NCI-H1048 (cell line): ENCODE measurements around the gene ZNF229.
"Not testable (repeated sequence)": the region's sequence is repeated elsewhere in the genome, so short reads cannot be mapped to it uniquely, and the experiment has no call there.

Experiments used
- DNase-seq: peaks from one replicate; lab custom pipeline; 2025; lab: John Stamatoyannopoulos, UW

Gene ZNF229

GRCh38 chr19:44447916-44448674, at the start of gene ZNF229:
TSS of gene ZNF229 (minus strand) at chr19:44448472. CDS start at chr19:44442847, 5,625 bp downstream.
- no peak for DNase-seq

DNA sequence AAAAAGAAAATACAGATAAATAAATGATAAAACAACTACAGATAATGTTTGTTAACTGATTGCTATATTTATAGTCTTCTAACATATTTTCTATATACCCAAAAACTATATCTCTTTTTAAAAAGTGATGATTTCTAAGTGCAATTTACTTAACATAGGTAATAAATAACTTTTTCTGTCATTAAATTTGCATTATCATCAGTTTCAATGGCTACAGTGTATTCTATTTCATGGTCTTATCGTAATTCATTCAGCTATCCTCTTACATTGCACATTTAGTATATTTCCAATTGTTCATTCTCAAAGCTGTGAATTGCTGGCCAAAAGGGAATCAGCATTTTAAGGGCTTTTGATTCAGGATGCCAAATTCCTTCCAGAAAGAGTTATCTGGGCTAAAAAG, 48.4 kb upstream of the ZNF229 start:
- no peak for DNase-seq

- no peak for DNase-seq
These were observed 28.5 kb upstream of the ZNF229 start for GRCh38 chr19:44476559-44477408.

- not testable (repeated sequence) for DNase-seq
These were observed 20.5 kb upstream of the ZNF229 start for GRCh38 chr19:44468730-44469129.

DNA sequence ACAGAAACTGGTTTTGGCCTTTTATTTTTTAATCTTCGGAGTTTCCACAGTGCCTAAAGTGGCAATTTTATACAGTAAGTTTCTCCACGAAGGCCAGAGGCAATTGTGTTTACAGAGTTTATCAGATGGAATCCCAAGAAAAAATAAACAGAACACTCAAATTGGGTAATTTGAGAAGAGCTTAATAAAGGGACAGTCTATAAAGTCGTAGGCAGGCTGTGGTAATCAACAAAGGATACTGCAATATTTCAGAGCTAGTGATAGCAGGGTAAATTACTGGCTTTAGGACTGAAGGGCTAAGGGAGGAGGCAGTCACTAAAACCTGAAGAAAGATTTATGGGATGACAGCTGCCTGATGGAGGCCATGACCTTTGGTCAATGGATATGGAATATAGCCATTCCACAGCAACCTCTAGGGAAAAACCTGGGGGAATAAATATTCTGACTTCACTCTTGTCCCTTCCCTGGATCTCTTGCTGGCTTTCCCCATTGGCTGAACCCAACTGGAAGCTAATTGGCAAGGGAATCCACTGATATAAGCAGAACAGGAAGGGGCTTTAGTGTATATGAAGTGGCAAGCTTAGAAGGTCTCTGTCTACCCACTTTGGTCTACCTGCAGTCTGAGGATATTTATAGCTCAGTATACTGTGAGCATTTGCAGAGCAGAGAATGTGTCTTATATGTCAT, 14.5 kb upstream of the ZNF229 start:
- DNase-seq, result not testable (repeated sequence)

GRCh38 chr19:44456016-44456415, 7.7 kb upstream of the ZNF229 start:
- DNase-seq, result not testable (repeated sequence)

GRCh38 chr19:44455100-44455499, 6.8 kb upstream of the ZNF229 start:
- DNase-seq, result no peak

- no peak for DNase-seq
These were observed 4.1 kb upstream of the ZNF229 start for GRCh38 chr19:44452367-44452766.

DNA sequence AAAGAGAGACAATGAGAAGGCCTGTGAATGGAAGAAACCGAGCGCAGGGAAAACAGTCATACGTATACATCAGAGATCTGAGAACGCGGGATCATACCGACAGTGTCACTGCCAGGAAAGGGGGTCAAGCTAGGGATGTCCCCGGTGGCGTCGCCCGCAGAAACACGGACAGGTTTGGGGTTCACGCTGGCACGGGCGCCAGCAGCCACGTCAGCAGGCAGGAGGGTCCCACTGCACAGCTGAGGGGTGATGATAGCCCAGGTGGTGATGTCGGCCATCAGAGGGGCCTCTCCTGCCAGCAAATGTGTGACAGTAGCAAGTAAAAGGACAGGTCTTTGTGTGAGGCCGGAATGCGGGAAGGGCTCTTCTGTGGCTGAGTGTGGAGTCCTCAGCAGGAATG, 3.4 kb upstream of the ZNF229 start:
- no peak for DNase-seq

- DNase-seq, result no peak
These were observed 9.8 kb downstream of the ZNF229 start for GRCh38 chr19:44438441-44438840.

- no peak for DNase-seq
These were observed 12.8 kb downstream of the ZNF229 start for GRCh38 chr19:44435441-44435840.

GRCh38 chr19:44430956-44431355, 17.3 kb downstream of the ZNF229 start:
- DNase-seq, result no peak

DNA sequence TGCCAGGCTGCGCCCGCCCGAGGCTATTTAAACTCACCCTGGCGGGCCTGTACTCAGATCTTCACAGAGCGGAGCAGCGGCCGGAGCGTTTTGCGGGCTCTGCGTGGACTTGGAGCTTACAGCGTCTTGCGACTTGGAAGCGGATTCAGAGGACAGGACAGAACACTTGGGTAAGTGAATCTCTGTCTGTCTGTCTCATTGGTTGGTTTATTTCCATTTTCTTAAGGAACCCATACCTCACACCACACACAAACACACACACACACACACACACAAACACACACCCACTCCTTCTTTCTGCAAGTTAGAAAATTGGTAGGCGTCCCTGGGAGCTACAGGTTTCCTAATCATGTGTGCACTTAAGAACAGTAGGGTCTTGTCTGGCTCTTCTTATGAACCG, 32.7 kb downstream of the ZNF229 start:
- not testable (repeated sequence) for DNase-seq

DNA sequence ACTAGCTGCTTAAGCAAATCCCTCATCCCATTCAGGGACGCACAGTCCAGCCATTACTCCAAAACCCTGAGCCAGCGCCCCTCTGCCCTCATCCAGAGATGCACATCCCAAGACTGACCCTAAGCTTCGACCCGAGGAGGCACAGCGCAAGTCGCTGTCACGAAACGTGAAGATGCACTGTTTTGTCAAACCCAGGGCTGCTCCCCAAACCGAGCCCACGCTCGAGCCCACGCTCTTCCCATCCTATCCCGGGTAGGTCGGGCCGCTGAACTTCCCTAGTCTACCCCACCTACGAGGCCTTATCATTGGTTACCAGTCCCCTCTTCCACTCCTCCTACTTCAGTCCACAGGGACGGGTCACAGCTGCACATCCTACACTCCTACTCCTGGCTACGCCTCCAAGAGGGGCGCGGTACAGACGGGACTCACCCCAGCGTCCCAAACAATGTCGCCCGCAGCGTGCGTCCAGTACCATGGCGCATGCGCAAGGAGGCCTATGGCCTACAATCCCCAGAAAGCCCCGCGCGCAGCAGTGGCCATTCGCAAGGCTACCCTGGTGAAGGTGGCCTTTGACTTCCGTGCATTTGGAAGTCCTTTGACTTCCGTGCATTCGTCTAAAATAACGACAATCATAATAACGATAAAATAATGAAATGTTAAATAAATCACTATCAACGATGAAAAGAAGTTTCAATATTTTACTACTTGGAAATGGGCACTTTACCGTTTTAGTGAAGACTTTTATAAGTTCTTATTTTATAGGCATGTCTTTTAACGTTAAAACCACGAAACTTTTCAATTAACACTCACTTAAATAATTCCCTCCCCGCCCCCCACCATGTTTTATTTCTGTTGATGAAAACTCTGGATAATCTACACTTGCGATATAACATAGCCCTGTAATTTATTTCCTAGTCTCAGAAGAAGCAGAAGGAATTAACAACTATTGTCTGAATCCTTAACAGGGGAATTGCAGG, 46.8 kb downstream of the ZNF229 start, which contains the start of gene ZNF285:
ZNF285 (minus strand) TSS at position 470 of the 977 bp plus-strand sequence. CDS start 4,395 bp downstream, outside the sequence.
- DNase-seq, result no peak

- DNase-seq, result not testable (repeated sequence)
These were observed 59.0 kb downstream of the ZNF229 start for GRCh38 chr19:44389268-44389667.
